HEK293 (cell line): Measurements from ENCODE around the gene TPRN.

ENCODE experiments used
- CTCF ChIP-seq: fragments of 450-650 bp; formaldehyde crosslinking; IDR thresholded peaks from 2 replicates; pipeline ENCODE4 v1.5.1; 2016; ENCODE audit warnings: missing biosample characterization, missing genetic modification characterization
- HOXA7 ChIP-seq: sonication (generic); formaldehyde crosslinking; IDR thresholded peaks from 2 replicates; pipeline ENCODE4 v1.8.1; 2022; ENCODE audit warnings: missing genetic modification reagents, borderline replicate concordance
- KLF10 ChIP-seq: fragments of 450-650 bp; IDR thresholded peaks from 2 replicates; pipeline ENCODE4 v1.5.1; 2018; ENCODE audit warnings: missing biosample characterization, mild to moderate bottlenecking, missing genetic modification characterization
- PBX3 ChIP-seq: sonication (generic); formaldehyde crosslinking; IDR thresholded peaks from 2 replicates; pipeline ENCODE4 v1.8.1; 2022; ENCODE audit warnings: mild to moderate bottlenecking, moderate library complexity, missing genetic modification reagents
- PRDM2 ChIP-seq: fragments of 450-650 bp; formaldehyde crosslinking; IDR thresholded peaks from 2 replicates; pipeline ENCODE4 v1.5.1; 2016; ENCODE audit warnings: missing biosample characterization, missing genetic modification characterization, borderline replicate concordance
- TCF7L2 ChIP-seq: IDR thresholded peaks from 2 replicates; pipeline ENCODE4 v1.6.1; 2011; ENCODE audit warnings: low read depth, mild to moderate bottlenecking, inconsistent platforms, low read length, moderate library complexity, borderline replicate concordance
- YY1 ChIP-seq: fragments of 450-650 bp; formaldehyde crosslinking; IDR thresholded peaks from 2 replicates; pipeline ENCODE4 v1.5.1; 2018; ENCODE audit warnings: missing biosample characterization, missing genetic modification characterization
- ZNF132 ChIP-seq: fragments of 450-650 bp; formaldehyde crosslinking; IDR thresholded peaks from 2 replicates; pipeline ENCODE4 v1.5.1; 2017; ENCODE audit warnings: missing biosample characterization, missing genetic modification characterization, borderline replicate concordance
- TF ChIP-seq, protein P1 (sequence below): fragments of 450-650 bp; formaldehyde crosslinking; IDR thresholded peaks from 2 replicates; pipeline ENCODE4 v1.5.1; 2016; ENCODE audit warnings: missing biosample characterization, missing genetic modification characterization
- TF ChIP-seq, protein P2 (sequence below): fragments of 450-650 bp; formaldehyde crosslinking; IDR thresholded peaks from 2 replicates; pipeline ENCODE4 v1.5.1; 2016; ENCODE audit warnings: missing biosample characterization, missing genetic modification characterization

- TF ChIP-seq HOXA7 (no peak), PBX3 (no peak), CTCF (tag by site-specific recombination) (no peak), TCF7L2 (no peak), KLF10 (tag by site-specific recombination) (no peak), PRDM2 (tag by site-specific recombination) (no peak), YY1 (no peak), ZNF132 (tag by site-specific recombination) (no peak)
- TF ChIP-seq, protein P1, sequence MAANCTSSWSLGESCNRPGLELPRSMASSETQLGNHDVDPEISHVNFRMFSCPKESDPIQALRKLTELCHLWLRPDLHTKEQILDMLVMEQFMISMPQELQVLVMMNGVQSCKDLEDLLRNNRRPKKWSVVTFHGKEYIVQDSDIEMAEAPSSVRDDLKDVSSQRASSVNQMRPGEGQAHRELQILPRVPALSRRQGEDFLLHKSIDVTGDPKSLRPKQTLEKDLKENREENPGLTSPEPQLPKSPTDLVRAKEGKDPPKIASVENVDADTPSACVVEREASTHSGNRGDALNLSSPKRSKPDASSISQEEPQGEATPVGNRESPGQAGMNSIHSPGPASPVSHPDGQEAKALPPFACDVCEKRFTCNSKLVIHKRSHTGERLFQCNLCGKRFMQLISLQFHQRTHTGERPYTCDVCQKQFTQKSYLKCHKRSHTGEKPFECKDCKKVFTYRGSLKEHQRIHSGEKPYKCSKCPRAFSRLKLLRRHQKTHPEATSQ (tag by site-specific recombination): no peak
- TF ChIP-seq, protein P2, sequence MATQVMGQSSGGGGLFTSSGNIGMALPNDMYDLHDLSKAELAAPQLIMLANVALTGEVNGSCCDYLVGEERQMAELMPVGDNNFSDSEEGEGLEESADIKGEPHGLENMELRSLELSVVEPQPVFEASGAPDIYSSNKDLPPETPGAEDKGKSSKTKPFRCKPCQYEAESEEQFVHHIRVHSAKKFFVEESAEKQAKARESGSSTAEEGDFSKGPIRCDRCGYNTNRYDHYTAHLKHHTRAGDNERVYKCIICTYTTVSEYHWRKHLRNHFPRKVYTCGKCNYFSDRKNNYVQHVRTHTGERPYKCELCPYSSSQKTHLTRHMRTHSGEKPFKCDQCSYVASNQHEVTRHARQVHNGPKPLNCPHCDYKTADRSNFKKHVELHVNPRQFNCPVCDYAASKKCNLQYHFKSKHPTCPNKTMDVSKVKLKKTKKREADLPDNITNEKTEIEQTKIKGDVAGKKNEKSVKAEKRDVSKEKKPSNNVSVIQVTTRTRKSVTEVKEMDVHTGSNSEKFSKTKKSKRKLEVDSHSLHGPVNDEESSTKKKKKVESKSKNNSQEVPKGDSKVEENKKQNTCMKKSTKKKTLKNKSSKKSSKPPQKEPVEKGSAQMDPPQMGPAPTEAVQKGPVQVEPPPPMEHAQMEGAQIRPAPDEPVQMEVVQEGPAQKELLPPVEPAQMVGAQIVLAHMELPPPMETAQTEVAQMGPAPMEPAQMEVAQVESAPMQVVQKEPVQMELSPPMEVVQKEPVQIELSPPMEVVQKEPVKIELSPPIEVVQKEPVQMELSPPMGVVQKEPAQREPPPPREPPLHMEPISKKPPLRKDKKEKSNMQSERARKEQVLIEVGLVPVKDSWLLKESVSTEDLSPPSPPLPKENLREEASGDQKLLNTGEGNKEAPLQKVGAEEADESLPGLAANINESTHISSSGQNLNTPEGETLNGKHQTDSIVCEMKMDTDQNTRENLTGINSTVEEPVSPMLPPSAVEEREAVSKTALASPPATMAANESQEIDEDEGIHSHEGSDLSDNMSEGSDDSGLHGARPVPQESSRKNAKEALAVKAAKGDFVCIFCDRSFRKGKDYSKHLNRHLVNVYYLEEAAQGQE: no peak
Observed at GRCh38 chr9:137232101-137232500, 31.6 kb upstream of the TPRN start.
